ENCODE measurements around the gene TCF12. TPM values are rescaled to one million over a fixed set of nuclear protein-coding genes. Genes with fewer than 3 reads are reported as not detected.

TCF12 gene
- total RNA-seq, 1 donor from 2014 or later, result 164 TPM

DNA sequence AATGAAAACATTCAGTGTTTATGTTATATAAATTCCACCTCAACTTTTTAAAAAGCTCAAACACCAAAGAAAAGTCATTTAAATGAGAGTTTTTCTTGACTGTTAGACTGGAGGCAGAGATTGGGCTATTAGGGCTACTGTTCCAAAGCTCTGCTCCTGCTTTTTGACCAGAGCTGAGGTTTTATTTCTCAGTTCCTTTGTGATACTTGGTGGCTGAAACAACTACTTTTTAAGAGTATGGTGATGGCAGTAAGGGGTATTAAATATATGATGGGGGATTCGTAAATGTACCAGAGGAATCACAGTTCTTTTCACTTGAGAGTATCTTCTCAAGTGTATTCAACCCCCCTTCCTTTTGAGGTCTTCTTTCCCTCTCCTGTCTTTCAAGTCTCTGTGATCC is 271.8 kb downstream of the TCF12 start:
- Mint-ChIP-seq H3K27ac (ENCODE audit: unreplicated experiment) (peak overlapping the region; percentile 4), H3K9me3 (ENCODE audit: unreplicated experiment) (peaks cover 9% of the 10 kb centered on the region), H3K27me3 (ENCODE audit: unreplicated experiment) (no peaks in the 10 kb centered on the region), H3K4me3 (ENCODE audit: unreplicated experiment) (no peak overlapping the region), H3K36me3 (ENCODE audit: unreplicated experiment) (peaks cover 40% of the 10 kb centered on the region), H3K4me1 (ENCODE audit: unreplicated experiment) (peaks cover 18% of the 10 kb centered on the region)
- DNase-seq (ENCODE audit: extremely low spot score, unreplicated experiment), result no peak
- TF ChIP-seq, protein P1, sequence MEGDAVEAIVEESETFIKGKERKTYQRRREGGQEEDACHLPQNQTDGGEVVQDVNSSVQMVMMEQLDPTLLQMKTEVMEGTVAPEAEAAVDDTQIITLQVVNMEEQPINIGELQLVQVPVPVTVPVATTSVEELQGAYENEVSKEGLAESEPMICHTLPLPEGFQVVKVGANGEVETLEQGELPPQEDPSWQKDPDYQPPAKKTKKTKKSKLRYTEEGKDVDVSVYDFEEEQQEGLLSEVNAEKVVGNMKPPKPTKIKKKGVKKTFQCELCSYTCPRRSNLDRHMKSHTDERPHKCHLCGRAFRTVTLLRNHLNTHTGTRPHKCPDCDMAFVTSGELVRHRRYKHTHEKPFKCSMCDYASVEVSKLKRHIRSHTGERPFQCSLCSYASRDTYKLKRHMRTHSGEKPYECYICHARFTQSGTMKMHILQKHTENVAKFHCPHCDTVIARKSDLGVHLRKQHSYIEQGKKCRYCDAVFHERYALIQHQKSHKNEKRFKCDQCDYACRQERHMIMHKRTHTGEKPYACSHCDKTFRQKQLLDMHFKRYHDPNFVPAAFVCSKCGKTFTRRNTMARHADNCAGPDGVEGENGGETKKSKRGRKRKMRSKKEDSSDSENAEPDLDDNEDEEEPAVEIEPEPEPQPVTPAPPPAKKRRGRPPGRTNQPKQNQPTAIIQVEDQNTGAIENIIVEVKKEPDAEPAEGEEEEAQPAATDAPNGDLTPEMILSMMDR (IDR thresholded peaks at IDR 0.05), result no peak

DNA sequence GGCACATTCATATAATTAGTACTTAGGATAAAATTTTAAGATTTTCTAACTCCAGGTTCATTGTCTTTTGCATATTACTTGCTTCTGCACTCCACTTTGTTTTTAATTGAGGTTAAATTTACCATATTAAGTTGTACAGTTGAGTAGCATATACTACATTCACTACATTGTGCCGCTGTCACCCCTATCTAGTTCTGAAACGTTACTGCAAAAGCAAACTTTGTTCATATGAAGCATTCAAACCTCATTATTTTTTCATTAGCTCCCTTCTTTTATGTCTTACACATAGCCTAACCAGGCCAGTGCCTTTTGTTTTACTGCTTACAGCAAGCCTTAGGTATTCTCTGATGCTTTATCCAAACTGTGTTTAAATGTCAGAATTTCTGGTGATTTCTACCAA is 274.7 kb downstream of the TCF12 start:
- TF ChIP-seq, protein P1 (IDR thresholded peaks at IDR 0.05), result no peak
- no peak overlapping the region for H3K4me3 Mint-ChIP-seq (ENCODE audit: unreplicated experiment)

GRCh38 chr15:57195326-57195725 is 276.9 kb downstream of the TCF12 start:
- Mint-ChIP-seq H3K27ac (ENCODE audit: unreplicated experiment) (no peak overlapping the region), H3K36me3 (ENCODE audit: unreplicated experiment) (peaks cover 28% of the 10 kb centered on the region), H3K4me1 (ENCODE audit: unreplicated experiment) (peaks cover 11% of the 10 kb centered on the region), H3K9me3 (ENCODE audit: unreplicated experiment) (no peaks in the 10 kb centered on the region), H3K27me3 (ENCODE audit: unreplicated experiment) (no peaks in the 10 kb centered on the region), H3K4me3 (ENCODE audit: unreplicated experiment) (no peak overlapping the region)
- TF ChIP-seq, protein P1 (IDR thresholded peaks at IDR 0.05), result no peak
- no peak for DNase-seq (ENCODE audit: extremely low spot score, unreplicated experiment)

More for the DNA sequence above, 274.7 kb downstream of the TCF12 start:
- peaks cover 10% of the 10 kb centered on the region for H3K4me1 Mint-ChIP-seq (ENCODE audit: unreplicated experiment)
- H3K9me3 Mint-ChIP-seq (ENCODE audit: unreplicated experiment), result no peaks in the 10 kb centered on the region
- H3K27ac Mint-ChIP-seq (ENCODE audit: unreplicated experiment), result no peak overlapping the region
- DNase-seq (ENCODE audit: extremely low spot score, unreplicated experiment), result no peak
- H3K27me3 Mint-ChIP-seq (ENCODE audit: unreplicated experiment), result no peaks in the 10 kb centered on the region
- H3K36me3 Mint-ChIP-seq (ENCODE audit: unreplicated experiment), result peaks cover 24% of the 10 kb centered on the region

DNA sequence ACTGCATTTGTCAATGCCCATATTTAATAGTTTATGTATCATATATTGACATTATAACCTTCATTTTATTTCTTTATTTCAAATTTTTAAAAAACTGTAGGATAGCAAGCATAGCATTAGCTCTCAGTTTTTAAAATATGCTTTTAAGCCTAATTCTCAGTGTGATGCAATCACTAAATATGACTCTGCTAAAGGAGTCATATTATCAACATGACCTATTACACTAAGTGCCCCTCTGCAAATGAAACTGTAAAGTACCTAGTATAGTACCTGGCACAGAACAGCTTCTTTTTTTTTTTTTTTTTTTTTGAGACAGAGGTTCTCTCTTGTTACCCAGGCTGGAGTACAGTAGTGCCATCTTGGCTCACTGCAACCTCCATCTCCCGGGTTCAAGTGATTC is 278.4 kb downstream of the TCF12 start:
- Mint-ChIP-seq H3K27me3 (ENCODE audit: unreplicated experiment) (no peaks in the 10 kb centered on the region), H3K27ac (ENCODE audit: unreplicated experiment) (no peak overlapping the region), H3K36me3 (ENCODE audit: unreplicated experiment) (peaks cover 27% of the 10 kb centered on the region), H3K4me3 (ENCODE audit: unreplicated experiment) (no peak overlapping the region), H3K4me1 (ENCODE audit: unreplicated experiment) (peaks cover 9% of the 10 kb centered on the region), H3K9me3 (ENCODE audit: unreplicated experiment) (no peaks in the 10 kb centered on the region)
- TF ChIP-seq, protein P1 (IDR thresholded peaks at IDR 0.05), result no peak
- DNase-seq (ENCODE audit: extremely low spot score, unreplicated experiment), result no peak

GRCh38 chr15:57198131-57198530 is 279.7 kb downstream of the TCF12 start:
- no peaks in the 10 kb centered on the region for H3K9me3 Mint-ChIP-seq (ENCODE audit: unreplicated experiment)
- H3K36me3 Mint-ChIP-seq (ENCODE audit: unreplicated experiment), result peaks cover 20% of the 10 kb centered on the region
- H3K4me1 Mint-ChIP-seq (ENCODE audit: unreplicated experiment), result peaks cover 9% of the 10 kb centered on the region
- DNase-seq (ENCODE audit: extremely low spot score, unreplicated experiment), result no peak
- no peak overlapping the region for H3K27ac Mint-ChIP-seq (ENCODE audit: unreplicated experiment)
- H3K27me3 Mint-ChIP-seq (ENCODE audit: unreplicated experiment), result no peaks in the 10 kb centered on the region
- H3K4me3 Mint-ChIP-seq (ENCODE audit: unreplicated experiment), result no peak overlapping the region
- TF ChIP-seq, protein P1 (IDR thresholded peaks at IDR 0.05), result no peak

Measured in osteocyte (in vitro differentiated cells).